MM.1S (cell line): ENCODE data around the gene DSEL.

Experiments
- DNase-seq: peaks from one replicate; pipeline ENCODE4 v3.0.0-alpha.2; 2015
- H2AFZ ChIP-seq: fragments of 300-600 bp; sonication (generic); 2 replicates; pipeline ENCODE4 v1.6.0; 2016; ENCODE audit warnings: antibody characterized with exemption, low read length
- H3F3A ChIP-seq: fragments of 300-600 bp; sonication (generic); 2 replicates; pipeline ENCODE4 v1.6.1; 2016; ENCODE audit warnings: mild to moderate bottlenecking, antibody characterized with exemption, low read length, moderate library complexity, mixed read lengths; ENCODE audit not compliant: insufficient read depth
- H3K27ac ChIP-seq: fragments of 300-600 bp; sonication (generic); 2 replicates; pipeline ENCODE4 v1.5.1; 2016; ENCODE audit warnings: mild to moderate bottlenecking, low read length
- H3K27me3 ChIP-seq: fragments of 300-600 bp; sonication (generic); replicated peaks from 2 replicates; pipeline ENCODE4 v1.6.0; 2016; ENCODE audit warnings: low read length; ENCODE audit not compliant: insufficient read depth
- H3K36me3 ChIP-seq: fragments of 300-600 bp; sonication (generic); replicated peaks from 2 replicates; pipeline ENCODE4 v1.6.1; 2016; ENCODE audit warnings: mild to moderate bottlenecking, low read length, mixed read lengths; ENCODE audit not compliant: insufficient read depth
- H3K4me1 ChIP-seq: fragments of 300-600 bp; sonication (generic); 2 replicates; pipeline ENCODE4 v1.6.1; 2016; ENCODE audit warnings: low read length, mixed read lengths
- H3K4me2 ChIP-seq: fragments of 300-600 bp; sonication (generic); 2 replicates; pipeline ENCODE4 v1.6.0; 2016; ENCODE audit warnings: low read depth, low read length
- H3K4me3 ChIP-seq: fragments of 300-600 bp; sonication (generic); 2 replicates; pipeline ENCODE4 v1.5.1; 2016; ENCODE audit warnings: low read length, mixed read lengths
- H3K79me2 ChIP-seq: fragments of 300-600 bp; sonication (generic); 2 replicates; pipeline ENCODE4 v1.6.1; 2016; ENCODE audit warnings: mixed run types, low read length, mixed read lengths
- H3K9ac ChIP-seq: fragments of 300-600 bp; sonication (generic); 2 replicates; pipeline ENCODE4 v1.6.1; 2016; ENCODE audit warnings: low read length, mixed read lengths
- H3K9me2 ChIP-seq: fragments of 300-600 bp; sonication (generic); replicated peaks from 2 replicates; pipeline ENCODE4 v1.6.1; 2016; ENCODE audit warnings: mild to moderate bottlenecking, low read length, mixed read lengths; ENCODE audit not compliant: insufficient read depth
- H3K9me3 ChIP-seq: fragments of 300-600 bp; sonication (generic); replicated peaks from 2 replicates; pipeline ENCODE4 v1.6.1; 2016; ENCODE audit warnings: mild to moderate bottlenecking, low read length, mixed read lengths; ENCODE audit not compliant: insufficient read depth
- H4K20me1 ChIP-seq: fragments of 300-600 bp; sonication (generic); 2 replicates; pipeline ENCODE4 v1.6.1; 2016; ENCODE audit warnings: mild to moderate bottlenecking, low read length, moderate library complexity, mixed read lengths; ENCODE audit not compliant: insufficient read depth
- EZH2 ChIP-seq: fragments of 300-600 bp; sonication (generic); optimal IDR thresholded peaks from 2 replicates; pipeline ENCODE3; 2017; ENCODE audit warnings: low read depth, mild to moderate bottlenecking, antibody characterized with exemption, low read length, mixed read lengths
- EZH2phosphoT487 ChIP-seq: fragments of 300-600 bp; sonication (generic); IDR thresholded peaks from 2 replicates; pipeline ENCODE4 v1.6.1; 2018; ENCODE audit warnings: antibody characterized with exemption, low read length
- TF ChIP-seq, protein P1 (sequence below): fragments of 300-600 bp; sonication (generic); IDR thresholded peaks from 2 replicates; pipeline ENCODE4 v1.5.1; 2016; ENCODE audit warnings: antibody characterized with exemption, low read length, mixed read lengths

The DSEL gene

GRCh38 chr18:67511840-67512239 is 4.7 kb downstream of the DSEL start:
- TF ChIP-seq EZH2phosphoT487 (no peak), EZH2 (no peak)
- TF ChIP-seq, protein P1, sequence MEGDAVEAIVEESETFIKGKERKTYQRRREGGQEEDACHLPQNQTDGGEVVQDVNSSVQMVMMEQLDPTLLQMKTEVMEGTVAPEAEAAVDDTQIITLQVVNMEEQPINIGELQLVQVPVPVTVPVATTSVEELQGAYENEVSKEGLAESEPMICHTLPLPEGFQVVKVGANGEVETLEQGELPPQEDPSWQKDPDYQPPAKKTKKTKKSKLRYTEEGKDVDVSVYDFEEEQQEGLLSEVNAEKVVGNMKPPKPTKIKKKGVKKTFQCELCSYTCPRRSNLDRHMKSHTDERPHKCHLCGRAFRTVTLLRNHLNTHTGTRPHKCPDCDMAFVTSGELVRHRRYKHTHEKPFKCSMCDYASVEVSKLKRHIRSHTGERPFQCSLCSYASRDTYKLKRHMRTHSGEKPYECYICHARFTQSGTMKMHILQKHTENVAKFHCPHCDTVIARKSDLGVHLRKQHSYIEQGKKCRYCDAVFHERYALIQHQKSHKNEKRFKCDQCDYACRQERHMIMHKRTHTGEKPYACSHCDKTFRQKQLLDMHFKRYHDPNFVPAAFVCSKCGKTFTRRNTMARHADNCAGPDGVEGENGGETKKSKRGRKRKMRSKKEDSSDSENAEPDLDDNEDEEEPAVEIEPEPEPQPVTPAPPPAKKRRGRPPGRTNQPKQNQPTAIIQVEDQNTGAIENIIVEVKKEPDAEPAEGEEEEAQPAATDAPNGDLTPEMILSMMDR: no peak
- Histone ChIP-seq H3K9me2 (no peaks in the 10 kb centered on the region), H4K20me1 (no peaks in the 10 kb centered on the region), H3K36me3 (no peaks in the 10 kb centered on the region), H3K27ac (no peak overlapping the region), H3K79me2 (no peaks in the 10 kb centered on the region), H3F3A (no peaks in the 10 kb centered on the region), H3K4me1 (no peaks in the 10 kb centered on the region), H3K4me2 (no peak overlapping the region), H3K27me3 (no peaks in the 10 kb centered on the region), H2AFZ (no peak overlapping the region), H3K9ac (no peak overlapping the region), H3K4me3 (no peak overlapping the region), H3K9me3 (no peaks in the 10 kb centered on the region)
- DNase-seq: no peak

GRCh38 chr18:67510831-67511230 is 5.7 kb downstream of the DSEL start:
- H3K79me2 ChIP-seq: no peaks in the 10 kb centered on the region

GRCh38 chr18:67509741-67510391 is 6.7 kb downstream of the DSEL start:
- H3K9ac ChIP-seq: no peak overlapping the region
- no peaks in the 10 kb centered on the region for H3F3A ChIP-seq
- H2AFZ ChIP-seq: no peak overlapping the region
- H3K9me3 ChIP-seq: no peaks in the 10 kb centered on the region
- DNase-seq: no peak
- no peak overlapping the region for H3K4me3 ChIP-seq
- no peaks in the 10 kb centered on the region for H3K9me2 ChIP-seq
- H3K79me2 ChIP-seq: no peaks in the 10 kb centered on the region
- no peaks in the 10 kb centered on the region for H3K27me3 ChIP-seq
- H3K4me1 ChIP-seq: no peaks in the 10 kb centered on the region
- no peak overlapping the region for H3K27ac ChIP-seq
- no peaks in the 10 kb centered on the region for H4K20me1 ChIP-seq
- H3K4me2 ChIP-seq: no peak overlapping the region
- no peaks in the 10 kb centered on the region for H3K36me3 ChIP-seq
- no peak for TF ChIP-seq EZH2
- TF ChIP-seq, protein P1: no peak
- no peak for TF ChIP-seq EZH2phosphoT487

More at GRCh38 chr18:67510831-67511230, 5.7 kb downstream of the DSEL start:
- Histone ChIP-seq H2AFZ (no peak overlapping the region), H3K36me3 (no peaks in the 10 kb centered on the region), H3K4me1 (no peaks in the 10 kb centered on the region), H3K9me2 (no peaks in the 10 kb centered on the region), H3K27me3 (no peaks in the 10 kb centered on the region), H4K20me1 (no peaks in the 10 kb centered on the region), H3K4me2 (no peak overlapping the region), H3K27ac (no peak overlapping the region), H3K4me3 (no peak overlapping the region), H3K9me3 (no peaks in the 10 kb centered on the region), H3K9ac (no peak overlapping the region), H3F3A (no peaks in the 10 kb centered on the region)
- TF ChIP-seq EZH2phosphoT487 (no peak), EZH2 (no peak)
- TF ChIP-seq, protein P1: no peak
- no peak for DNase-seq
